Effector memory CD4-positive, alpha-beta T cell (primary cell): ENCODE data around the gene OPN4.
"Not testable (repeated sequence)": the region's sequence is repeated elsewhere in the genome, so short reads cannot be mapped to it uniquely, and the experiment has no call there.

Experiments used
- DNase-seq, 3 donors: peaks; one replicate each; pipeline ENCODE4 v3.0.0-alpha.2; 2020
- H3K27ac ChIP-seq: 2 replicates; pipeline ENCODE4 v1.7.0; 2013; ENCODE audit warnings: mild to moderate bottlenecking, low read length, moderate library complexity; ENCODE audit not compliant: insufficient read depth, poor library complexity, severe bottlenecking
- H3K27me3 ChIP-seq: replicated peaks from 2 replicates; pipeline ENCODE4 v1.7.0; 2013; ENCODE audit warnings: mild to moderate bottlenecking, low read length; ENCODE audit not compliant: insufficient read depth, control insufficient read depth, poor library complexity, severe bottlenecking
- H3K36me3 ChIP-seq: 2 replicates; pipeline ENCODE4 v1.7.0; 2013; ENCODE audit warnings: mild to moderate bottlenecking, low read length, moderate library complexity; ENCODE audit not compliant: control insufficient read depth, insufficient read depth
- H3K4me1 ChIP-seq: 2 replicates; pipeline ENCODE4 v1.7.0; 2013; ENCODE audit warnings: low read length, mild to moderate bottlenecking; ENCODE audit not compliant: control insufficient read depth, insufficient read depth, poor library complexity, severe bottlenecking
- H3K4me3 ChIP-seq: 2 replicates; pipeline ENCODE4 v1.7.0; 2013; ENCODE audit warnings: low read length, low read depth, mild to moderate bottlenecking; ENCODE audit not compliant: insufficient read depth, poor library complexity, severe bottlenecking
- H3K9me3 ChIP-seq: 2 replicates; pipeline ENCODE4 v1.7.0; 2013; ENCODE audit warnings: mild to moderate bottlenecking, low read length, moderate library complexity; ENCODE audit not compliant: control insufficient read depth
- total RNA-seq, 3 donors: gene quantifications; one replicate each; lab custom pipeline; 2026; lab: John Stamatoyannopoulos, UW

Gene OPN4, protein sequence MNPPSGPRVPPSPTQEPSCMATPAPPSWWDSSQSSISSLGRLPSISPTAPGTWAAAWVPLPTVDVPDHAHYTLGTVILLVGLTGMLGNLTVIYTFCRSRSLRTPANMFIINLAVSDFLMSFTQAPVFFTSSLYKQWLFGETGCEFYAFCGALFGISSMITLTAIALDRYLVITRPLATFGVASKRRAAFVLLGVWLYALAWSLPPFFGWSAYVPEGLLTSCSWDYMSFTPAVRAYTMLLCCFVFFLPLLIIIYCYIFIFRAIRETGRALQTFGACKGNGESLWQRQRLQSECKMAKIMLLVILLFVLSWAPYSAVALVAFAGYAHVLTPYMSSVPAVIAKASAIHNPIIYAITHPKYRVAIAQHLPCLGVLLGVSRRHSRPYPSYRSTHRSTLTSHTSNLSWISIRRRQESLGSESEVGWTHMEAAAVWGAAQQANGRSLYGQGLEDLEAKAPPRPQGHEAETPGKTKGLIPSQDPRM
- total RNA-seq = 0 reads per million in 3 donors

DNA sequence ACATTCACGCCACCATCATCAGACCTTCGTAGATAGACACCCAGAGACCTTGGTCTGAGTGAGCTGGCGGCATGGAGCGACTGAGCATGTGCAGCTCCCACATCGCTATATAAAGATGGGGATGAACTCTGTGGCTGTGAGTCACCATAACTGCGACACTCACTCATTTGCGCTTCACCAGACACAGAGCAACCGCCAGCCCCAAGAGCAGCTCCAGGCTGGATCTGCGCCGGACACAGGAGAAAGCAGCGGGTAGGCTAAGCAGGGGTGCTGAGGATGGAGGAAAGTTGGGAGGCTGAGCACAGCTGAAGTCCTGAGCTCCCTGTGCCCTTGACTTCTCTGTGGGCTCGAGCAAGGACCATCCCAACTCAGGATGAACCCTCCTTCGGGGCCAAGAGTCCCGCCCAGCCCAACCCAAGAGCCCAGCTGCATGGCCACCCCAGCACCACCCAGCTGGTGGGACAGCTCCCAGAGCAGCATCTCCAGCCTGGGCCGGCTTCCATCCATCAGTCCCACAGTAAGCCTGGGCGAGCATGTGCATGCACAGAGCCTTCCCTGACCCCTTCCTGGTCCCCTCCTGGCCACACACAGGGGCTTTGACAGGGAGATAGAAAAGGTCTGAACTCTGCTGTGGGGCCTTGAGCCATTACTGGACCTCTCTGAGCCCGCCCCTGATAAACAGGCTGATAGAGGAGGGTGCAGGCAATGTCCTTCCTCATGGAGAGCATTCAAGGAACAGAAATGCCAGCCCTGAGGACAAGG lies at the start of gene OPN4:
Gene OPN4 (plus strand): TSS at position 137 of the 762 bp plus-strand sequence. CDS start 237 bp downstream, at position 374.
- no peaks in the 10 kb centered on the region for H3K4me1 ChIP-seq
- H3K4me3 ChIP-seq = no peak within 1 kb of the TSS
- H3K36me3 ChIP-seq = no peaks in the 10 kb centered on the region
- DNase-seq = no peak
- H3K9me3 ChIP-seq = no peaks in the 10 kb centered on the region
- H3K27me3 ChIP-seq = no peaks in the 10 kb centered on the region
- H3K27ac ChIP-seq = no peak within 1 kb of the TSS

DNA sequence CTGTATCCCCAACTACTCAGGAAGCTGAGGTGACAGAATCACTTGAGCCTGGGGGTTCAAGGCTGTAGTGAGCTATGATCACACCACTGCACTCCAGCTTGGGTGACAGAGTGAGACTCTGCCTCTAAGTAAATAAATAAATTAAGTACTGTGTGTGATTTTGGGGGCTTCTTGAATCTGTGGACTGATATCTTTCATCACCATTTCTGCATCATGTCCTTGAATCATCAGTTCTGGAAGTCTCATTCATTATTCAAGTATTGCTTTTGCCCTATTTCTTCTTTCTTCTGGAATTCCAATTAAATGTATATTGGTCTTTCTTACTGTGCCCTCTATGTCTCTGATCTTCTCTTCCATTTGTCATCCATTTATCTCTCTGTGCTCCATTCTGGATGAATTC lies 46.7 kb upstream of the OPN4 start:
- no peak overlapping the region for H3K4me3 ChIP-seq
- no peaks in the 10 kb centered on the region for H3K4me1 ChIP-seq
- no peaks in the 10 kb centered on the region for H3K9me3 ChIP-seq
- no peak for DNase-seq
- H3K27me3 ChIP-seq = peaks cover 2% of the 10 kb centered on the region
- no peak overlapping the region for H3K27ac ChIP-seq
- no peaks in the 10 kb centered on the region for H3K36me3 ChIP-seq

DNA sequence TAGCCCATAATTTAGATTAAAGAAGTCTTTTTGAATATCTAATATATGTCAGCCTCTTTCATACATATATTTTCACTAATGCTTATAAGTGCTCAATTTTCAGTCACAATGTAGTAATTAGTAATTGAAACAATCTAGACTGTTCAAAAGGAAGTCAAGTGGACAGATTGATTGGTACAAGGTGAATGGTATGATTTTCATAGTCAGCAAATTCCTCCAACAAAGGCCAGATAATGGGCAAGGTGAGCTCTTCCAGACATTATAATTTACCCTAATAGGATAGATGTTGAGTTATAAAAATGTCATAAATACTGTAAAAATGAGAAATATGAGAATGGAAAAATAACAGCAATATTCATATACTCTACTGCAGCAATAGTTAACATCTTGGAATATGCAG lies 44.4 kb upstream of the OPN4 start:
- Histone ChIP-seq H3K9me3 (no peaks in the 10 kb centered on the region), H3K27ac (no peak overlapping the region)
- DNase-seq = no peak

DNA sequence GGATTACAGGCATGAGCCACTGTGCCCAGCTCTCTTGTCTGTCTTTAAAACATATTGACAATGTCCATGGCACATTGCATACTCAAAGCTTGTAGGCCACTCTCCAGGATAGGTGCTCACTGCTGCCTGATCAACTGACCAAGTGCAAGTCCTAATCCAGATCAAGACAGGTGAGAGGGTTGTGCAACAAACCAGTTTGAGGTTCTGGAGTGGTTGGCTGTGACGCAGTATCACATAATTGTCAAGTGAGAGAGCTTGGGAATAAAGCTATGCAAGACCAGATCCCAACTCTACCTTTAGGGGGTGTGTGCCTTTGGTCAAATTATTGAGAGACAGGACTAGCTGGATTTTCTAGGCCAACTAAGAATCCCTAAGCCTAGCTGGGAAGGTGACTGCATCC lies 43.0 kb upstream of the OPN4 start:
- no peak overlapping the region for H3K4me3 ChIP-seq
- DNase-seq = no peak
- no peaks in the 10 kb centered on the region for H3K36me3 ChIP-seq
- H3K27ac ChIP-seq = no peak overlapping the region
- peaks cover 2% of the 10 kb centered on the region for H3K27me3 ChIP-seq
- no peaks in the 10 kb centered on the region for H3K9me3 ChIP-seq
- no peaks in the 10 kb centered on the region for H3K4me1 ChIP-seq

More for the DNA sequence above, 44.4 kb upstream of the OPN4 start:
- Histone ChIP-seq H3K4me1 (no peaks in the 10 kb centered on the region), H3K36me3 (no peaks in the 10 kb centered on the region), H3K27me3 (peaks cover 2% of the 10 kb centered on the region), H3K4me3 (no peak overlapping the region)

DNA sequence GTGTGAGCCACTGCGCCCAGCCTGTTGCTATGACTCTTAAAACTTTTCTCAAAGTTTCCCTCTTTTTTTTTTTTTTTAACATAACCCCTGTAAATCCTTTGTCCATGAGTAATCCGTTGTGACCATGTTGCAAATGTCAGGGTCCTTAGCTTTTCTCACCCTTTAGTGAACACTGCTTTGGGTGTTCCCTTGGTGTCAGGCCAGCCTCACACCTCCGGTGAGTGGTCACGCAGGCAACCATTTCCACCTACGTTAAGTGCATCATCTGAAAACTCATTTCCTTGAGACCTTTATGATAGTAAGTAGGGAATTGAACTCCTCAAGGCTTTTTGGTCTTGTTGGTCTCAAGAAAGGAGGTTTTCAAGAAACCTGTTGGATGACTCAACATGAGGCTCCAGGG lies 41.3 kb upstream of the OPN4 start:
- no peaks in the 10 kb centered on the region for H3K9me3 ChIP-seq
- H3K27ac ChIP-seq = no peak overlapping the region
- no peaks in the 10 kb centered on the region for H3K27me3 ChIP-seq
- no peak for DNase-seq
- H3K4me3 ChIP-seq = no peak overlapping the region
- H3K36me3 ChIP-seq = no peaks in the 10 kb centered on the region
- no peaks in the 10 kb centered on the region for H3K4me1 ChIP-seq

DNA sequence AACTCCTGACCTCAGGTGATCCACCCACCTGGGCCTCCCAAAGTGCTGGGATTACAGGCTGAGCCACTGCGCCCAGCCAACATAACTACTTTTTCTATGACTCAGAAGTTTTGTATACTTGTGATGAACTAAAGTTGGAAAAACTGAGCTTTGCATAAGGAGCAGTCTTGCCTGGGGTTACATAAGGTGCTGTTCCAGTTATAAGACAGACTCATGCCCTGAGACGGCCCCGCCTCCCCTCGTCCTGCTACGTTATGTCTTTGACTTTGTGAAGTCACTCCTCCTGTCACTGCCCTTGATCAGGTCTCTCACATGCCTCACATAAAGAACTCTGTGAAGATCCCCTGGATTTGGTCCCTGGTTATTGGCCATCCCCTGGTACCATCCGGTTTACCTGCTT lies 40.4 kb upstream of the OPN4 start:
- Histone ChIP-seq H3K27me3 (no peaks in the 10 kb centered on the region), H3K4me3 (no peak overlapping the region), H3K9me3 (no peaks in the 10 kb centered on the region), H3K4me1 (no peaks in the 10 kb centered on the region), H3K36me3 (no peaks in the 10 kb centered on the region), H3K27ac (no peak overlapping the region)
- no peak for DNase-seq

DNA sequence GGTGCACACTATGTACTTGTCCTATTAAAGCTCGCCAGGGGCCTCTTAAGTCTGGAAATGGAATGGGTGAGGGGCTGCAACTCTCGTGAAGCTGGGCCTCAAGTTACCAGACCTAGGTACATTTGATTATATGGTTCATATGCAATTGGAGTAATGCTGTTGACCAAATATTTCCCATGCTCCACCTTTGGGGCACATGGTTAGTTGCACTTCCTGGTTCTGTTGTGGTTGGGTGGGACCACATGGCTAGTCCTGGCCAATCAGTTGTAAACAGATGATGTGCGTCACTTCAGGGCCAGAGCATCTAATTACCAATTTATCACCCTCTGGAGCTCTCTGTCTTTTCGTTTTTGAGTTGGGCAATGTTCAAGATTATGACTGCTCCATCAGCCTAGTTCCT lies 39.5 kb upstream of the OPN4 start:
- no peaks in the 10 kb centered on the region for H3K4me1 ChIP-seq
- no peaks in the 10 kb centered on the region for H3K36me3 ChIP-seq
- H3K9me3 ChIP-seq = no peaks in the 10 kb centered on the region
- H3K27ac ChIP-seq = no peak overlapping the region
- no peak for DNase-seq
- H3K4me3 ChIP-seq = no peak overlapping the region
- no peaks in the 10 kb centered on the region for H3K27me3 ChIP-seq

DNA sequence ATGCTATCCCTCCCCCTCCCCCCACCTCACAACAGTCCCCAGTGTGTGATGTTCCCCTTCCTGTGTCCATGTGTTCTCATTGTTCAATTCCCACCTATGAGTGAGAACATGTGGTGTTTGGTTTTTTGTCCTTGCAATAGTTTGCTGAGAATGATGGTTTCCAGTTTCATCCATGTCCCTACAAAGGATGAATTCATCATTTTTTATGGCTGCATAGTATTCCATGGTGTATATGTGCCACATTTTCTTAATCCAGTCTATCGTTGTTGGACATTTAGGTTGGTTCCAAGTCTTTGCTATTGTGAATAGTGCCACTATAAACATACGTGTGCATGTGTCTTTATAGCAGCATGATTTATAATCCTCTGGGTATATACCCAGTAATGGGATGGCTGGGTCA lies 37.1 kb upstream of the OPN4 start:
- H3K36me3 ChIP-seq, H3K4me3 ChIP-seq, DNase-seq, H3K27me3 ChIP-seq, H3K9me3 ChIP-seq, H3K4me1 ChIP-seq, H3K27ac ChIP-seq: not testable (repeated sequence)

DNA sequence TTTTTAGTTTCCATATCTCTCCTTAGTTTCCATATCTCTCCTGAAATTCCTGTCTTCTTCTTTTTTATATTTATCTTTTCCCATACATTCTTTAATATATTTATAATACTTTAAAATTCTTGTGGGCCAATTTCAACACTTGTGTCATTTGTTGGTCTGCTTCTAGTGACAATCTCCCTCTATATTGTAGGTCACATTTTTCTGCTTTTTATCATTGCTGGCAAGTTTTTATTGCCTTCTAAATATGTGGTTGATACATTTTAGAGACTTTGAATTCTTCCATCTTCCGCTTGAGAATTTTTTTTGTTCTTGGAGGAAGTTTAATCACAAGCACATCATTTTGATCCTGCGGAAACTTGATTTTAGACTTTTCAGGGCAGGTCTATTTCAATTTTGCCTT lies 26.0 kb upstream of the OPN4 start:
- Histone ChIP-seq H3K27ac (no peak overlapping the region), H3K27me3 (peaks cover 14% of the 10 kb centered on the region), H3K36me3 (no peaks in the 10 kb centered on the region), H3K9me3 (no peaks in the 10 kb centered on the region), H3K4me3 (no peak overlapping the region), H3K4me1 (no peaks in the 10 kb centered on the region)
- no peak for DNase-seq

DNA sequence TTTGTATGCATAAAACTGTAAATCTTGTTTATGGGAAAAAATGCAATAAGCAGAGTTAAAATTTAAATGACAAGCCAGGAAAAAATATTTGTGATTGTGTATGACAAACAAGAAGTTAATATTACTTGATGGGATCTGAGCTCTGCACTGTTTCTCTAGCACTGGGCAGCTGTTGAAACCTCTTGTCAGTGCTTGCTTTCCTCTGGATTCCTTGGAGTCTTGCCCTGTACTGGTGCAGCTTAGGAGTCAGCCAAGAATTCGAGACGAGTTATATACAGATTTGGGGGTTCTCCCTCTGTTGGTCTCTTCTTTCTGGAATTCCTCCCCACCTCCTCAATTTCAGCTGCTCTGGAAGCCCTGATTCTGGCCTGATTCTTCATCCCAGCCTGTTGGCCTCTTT lies 24.3 kb upstream of the OPN4 start:
- H3K27me3 ChIP-seq = peaks cover 14% of the 10 kb centered on the region
- no peak for DNase-seq
- H3K4me3 ChIP-seq = no peak overlapping the region
- no peaks in the 10 kb centered on the region for H3K4me1 ChIP-seq
- H3K27ac ChIP-seq = no peak overlapping the region
- H3K9me3 ChIP-seq = no peaks in the 10 kb centered on the region
- H3K36me3 ChIP-seq = no peaks in the 10 kb centered on the region
